GM18867 (cell line): Measurements from ENCODE around the gene MADD.

ENCODE experiments used
- ATAC-seq: cut with Tn5 transposase; IDR thresholded peaks from one replicate; pipeline ENCODE4 v1.9.1; 2021; ENCODE audit warnings: mild to moderate bottlenecking, moderate library complexity; ENCODE audit not compliant: unreplicated experiment

The MADD gene

DNA sequence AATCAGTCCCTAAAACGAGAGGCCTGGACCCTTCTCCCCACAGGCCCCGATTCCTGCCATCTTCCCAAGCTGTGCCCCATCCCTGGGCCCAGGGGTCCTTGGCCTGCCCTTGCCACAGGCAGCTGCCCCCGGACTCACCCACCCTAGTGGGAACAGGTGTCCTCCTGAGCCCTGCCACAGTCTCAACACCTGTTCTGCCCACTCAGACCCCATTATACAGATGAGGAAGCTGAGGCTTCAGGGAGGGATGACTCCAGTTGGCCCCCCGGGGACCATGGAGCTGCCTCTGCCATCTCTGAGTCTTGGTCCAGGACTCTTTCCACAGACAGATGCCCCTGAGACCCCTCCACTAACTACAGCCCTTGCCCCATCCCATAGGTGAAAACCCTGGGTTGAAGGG lies 66.7 kb downstream of the MADD start:
- no peak for ATAC-seq

- ATAC-seq = no peak
Observed at GRCh38 chr11:47337229-47337924, 67.4 kb downstream of the MADD start.

- no peak for ATAC-seq
Observed at GRCh38 chr11:47338396-47339241, 68.7 kb downstream of the MADD start.

GRCh38 chr11:47340010-47340409 lies 70.1 kb downstream of the MADD start:
- no peak for ATAC-seq

DNA sequence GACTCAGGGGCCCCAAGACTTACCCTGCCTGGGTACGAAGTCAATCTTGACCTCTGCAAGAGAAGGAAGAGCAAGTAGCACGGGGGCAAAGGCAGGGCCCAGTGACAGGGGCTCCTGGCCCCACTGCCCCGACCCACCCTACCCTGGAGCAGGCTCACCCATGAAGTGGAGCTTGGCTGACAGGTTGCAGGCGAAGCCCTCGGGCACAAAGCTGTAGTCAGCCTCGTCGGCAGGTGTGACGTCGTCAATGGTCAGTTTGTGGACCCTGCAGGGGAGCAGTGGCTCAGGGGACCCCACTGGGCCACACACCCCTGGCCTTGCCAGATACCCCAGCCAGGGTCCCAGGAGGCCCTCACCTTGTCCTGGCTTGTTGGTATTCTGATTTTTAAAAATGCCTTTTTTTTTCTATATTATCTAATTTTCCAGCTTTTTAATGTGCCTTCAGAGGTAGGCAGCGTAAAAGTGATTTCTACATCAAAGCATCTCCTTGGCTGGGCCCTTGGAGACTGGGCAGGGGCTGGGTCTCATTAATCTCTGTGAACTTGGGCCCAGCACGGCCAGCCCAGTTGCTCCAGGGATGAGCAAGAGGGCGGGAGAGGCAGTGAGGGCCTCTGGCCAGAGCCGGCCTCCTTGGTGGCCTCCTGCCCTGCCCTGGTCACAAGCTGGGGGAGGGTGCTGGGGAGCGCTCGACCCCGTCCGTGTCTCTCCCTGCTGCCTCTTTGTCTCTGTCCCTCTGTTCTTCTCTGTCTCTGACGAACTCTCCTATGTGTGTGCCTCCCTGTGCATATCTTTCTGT lies 71.2 kb downstream of the MADD start:
- ATAC-seq = no peak

GRCh38 chr11:47342036-47342803 lies 72.3 kb downstream of the MADD start:
- ATAC-seq = no peak

DNA sequence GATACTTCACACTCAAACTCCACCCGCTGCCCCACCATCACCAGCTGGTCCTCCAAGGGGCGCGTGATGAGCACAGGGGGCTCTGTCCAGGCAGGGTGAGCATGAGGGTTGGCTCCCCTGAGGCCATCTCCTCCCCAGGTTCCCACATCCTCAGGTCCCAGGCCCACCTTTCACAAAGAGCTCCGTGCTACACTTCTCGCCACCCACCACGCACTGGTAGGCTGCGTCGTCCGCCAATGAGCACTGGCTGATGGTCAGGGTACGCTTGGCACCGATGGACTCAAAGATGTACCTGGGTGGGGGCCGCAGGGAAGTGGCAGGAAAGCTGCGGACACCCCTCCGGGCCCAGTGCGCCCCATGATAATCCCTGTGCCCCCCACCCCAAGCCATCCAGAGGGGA lies 72.9 kb downstream of the MADD start:
- no peak for ATAC-seq

- no peak for ATAC-seq
Observed at GRCh38 chr11:47345890-47346563, 76.1 kb downstream of the MADD start.

GRCh38 chr11:47347137-47347536 lies 77.2 kb downstream of the MADD start:
- ATAC-seq = no peak

DNA sequence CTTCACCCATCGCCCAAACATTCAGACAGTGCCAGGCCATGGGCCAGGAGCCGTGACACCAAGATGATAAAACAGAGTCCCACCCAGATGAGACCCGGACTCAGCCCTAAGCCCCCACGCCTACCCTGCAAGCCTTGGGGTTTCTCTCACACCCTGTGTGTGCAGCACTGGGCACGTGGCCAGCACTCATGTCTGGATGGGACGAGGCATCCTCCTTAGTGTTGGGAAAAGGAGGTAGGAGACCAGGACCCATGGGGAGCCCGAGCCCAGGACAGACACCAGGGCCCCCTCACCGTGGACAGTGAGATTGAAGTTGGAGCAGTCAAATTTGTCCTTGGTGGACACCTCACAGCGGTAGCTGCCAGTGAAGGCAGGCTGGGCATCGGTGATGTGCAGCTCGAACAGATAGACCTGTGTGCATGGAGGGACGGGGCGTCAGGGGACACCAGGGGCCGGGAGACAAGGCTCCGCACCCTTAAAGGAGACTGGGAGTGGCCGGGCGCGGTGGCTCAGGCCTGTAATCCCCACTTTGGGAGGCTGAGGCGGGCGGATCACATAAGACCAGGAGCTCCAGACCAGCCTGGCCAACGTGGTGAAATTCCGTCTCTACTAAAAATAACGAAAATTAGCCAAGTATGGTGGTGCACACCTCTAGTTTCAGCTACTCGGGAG lies 78.3 kb downstream of the MADD start:
- no peak for ATAC-seq

GRCh38 chr11:47348859-47349258 lies 78.9 kb downstream of the MADD start:
- ATAC-seq = no peak

GRCh38 chr11:47349521-47350095 lies 79.7 kb downstream of the MADD start:
- no peak for ATAC-seq

DNA sequence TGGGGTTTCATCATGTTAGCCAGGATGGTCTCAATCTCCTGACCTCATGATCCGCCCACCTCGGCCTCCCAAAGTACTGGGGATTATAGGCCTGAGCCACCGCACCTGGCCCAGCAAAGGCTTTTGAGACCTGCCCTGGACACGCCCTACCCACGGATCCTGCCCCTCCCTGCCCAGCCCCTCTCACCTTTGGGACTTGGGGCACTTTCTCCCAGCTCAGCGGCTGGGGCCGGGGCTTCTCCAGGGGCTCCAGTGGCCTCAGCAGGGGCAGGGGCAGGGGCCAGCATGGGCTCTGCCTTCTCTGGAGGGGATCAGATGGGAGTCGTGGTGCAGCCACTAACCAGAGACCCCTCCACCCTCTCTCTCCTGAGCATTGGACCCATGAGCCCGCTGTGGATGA lies 80.4 kb downstream of the MADD start:
- ATAC-seq = no peak

DNA sequence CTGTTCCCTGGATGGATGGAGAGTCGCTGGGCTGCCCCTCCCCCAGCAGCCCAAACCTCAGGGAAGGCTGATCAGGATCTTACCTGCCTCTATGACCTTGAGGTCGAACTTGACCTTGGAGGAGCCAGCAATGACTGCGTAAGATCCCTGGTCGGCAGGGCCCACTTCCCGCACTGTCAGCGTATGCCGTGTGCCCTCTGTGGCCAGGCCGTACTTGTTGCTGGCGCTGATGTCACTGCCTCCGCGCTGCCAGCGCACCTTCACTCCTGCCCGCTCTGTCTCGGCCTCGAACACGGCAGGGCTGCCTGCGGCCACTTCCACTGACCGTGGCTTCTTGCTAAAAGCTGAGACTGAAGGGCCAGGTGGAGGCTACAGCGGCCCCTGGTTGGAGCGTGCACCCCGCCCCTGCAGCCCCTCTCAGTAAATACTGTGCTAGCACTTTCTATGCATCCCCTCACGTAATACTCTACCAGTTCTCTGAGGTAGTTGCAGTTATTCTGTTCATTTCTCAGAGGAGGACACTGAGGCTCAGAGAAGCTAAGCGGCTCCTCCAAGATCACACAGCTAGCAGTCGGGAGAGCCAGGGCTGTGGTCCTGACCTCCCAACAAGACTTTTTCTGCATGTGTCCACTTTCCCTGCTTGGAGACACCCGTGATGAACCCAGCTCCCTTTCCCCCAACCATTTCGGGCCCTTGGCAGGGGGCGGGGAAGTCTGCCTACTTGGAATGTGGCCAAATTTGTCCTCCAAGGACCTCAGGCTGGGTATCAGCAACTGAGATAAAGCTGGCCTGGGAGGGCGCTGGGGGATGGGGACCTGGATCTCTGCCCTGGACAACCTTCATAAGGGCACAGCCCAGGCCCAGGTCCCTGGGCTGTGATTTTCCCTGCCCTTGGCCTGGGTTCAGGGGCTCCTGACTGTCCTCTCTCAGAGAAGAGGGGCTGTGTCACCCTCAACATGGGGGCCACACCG lies 81.5 kb downstream of the MADD start:
- ATAC-seq = no peak

GRCh38 chr11:47352556-47352955 lies 82.6 kb downstream of the MADD start, which contains the start of gene MYBPC3:
MYBPC3 (minus strand) TSS chr11:47352702; CDS start chr11:47352647, 55 bp downstream.
- no peak for ATAC-seq

DNA sequence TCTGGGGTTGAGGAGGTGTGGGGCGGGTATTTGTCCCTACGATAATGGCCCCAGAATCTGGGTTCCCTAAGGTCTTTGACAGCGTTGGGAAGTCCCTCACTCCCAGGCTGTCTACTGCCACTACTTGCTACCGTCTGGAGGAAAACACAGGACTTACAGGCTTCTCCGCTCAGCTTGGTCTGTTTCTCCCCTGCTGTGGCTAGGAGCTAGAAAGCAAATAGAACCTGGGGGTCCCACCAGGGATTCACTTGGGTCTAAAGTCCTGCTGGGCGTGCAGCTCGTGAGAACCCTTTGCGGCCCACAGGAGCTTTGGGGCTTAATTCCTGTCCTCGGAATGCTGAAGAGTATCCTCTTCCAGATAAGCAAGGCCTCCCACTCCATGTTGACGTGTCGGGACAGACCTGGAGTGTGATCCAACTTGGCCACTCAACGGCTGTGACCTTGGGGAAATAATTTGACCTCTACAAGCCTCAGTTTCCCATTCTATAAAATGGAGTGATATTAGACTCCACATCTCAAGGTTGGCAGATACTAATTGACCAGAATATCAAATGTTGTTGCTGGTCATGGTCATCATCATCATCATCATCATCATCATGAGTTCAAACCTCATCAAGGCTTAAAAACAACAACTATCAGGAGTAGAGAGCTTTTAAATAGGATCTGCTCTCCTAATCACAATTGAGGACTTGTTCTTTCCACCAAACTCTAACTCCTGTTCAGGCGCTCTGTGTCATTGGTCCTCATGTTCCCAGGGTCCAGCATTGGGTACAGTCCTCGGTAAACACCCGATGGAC lies 84.2 kb downstream of the MADD start:
- no peak for ATAC-seq

DNA sequence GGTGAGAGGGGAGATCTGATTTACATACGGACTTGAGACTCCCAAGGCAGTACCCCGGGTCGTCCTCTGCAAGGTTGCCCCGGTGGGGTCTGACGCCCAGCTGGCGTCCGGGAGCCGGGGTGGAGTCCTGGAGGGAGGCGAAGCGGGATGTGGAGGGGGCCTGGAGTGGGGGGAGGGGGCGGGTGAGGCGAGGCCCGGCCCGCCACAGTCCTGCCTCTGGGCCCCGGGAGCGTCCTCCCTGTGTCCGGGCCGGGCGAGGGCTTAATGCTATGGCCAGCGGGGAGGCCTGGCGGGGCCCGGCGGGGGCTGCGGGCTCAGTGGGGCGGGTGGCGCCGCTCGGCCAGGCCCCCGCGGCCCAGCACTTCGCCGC lies 85.0 kb downstream of the MADD start:
- ATAC-seq = no peak
